OCI-LY3 (cell line): ENCODE data around the gene HELZ.

ENCODE experiments used
- CTCF ChIP-seq: fragments of 200-600, 300-600 bp; sonication (generic); IDR thresholded peaks from 2 replicates; pipeline ENCODE4 v1.5.1; 2014; ENCODE audit warnings: antibody characterized with exemption, low read length, low read depth
- EZH2phosphoT487 ChIP-seq: fragments of 200-600 bp; shearing (Covaris generic); IDR thresholded peaks from 2 replicates; pipeline ENCODE4 v1.6.1; 2018; ENCODE audit warnings: antibody characterized with exemption, mixed run types, low read depth

GRCh38 chr17:67241719-67242341 lies 3.2 kb downstream of the HELZ start:
- no peak for TF ChIP-seq CTCF
- TF ChIP-seq EZH2phosphoT487, result no peak
